ENCODE measurements around the gene TEAD3. TPM values are rescaled to one million over a fixed set of nuclear protein-coding genes. Genes with fewer than 3 reads are reported as not detected.

Gene TEAD3
- total RNA-seq, 1 donor, result 11.2 TPM

GRCh38 chr6:35454391-35455110, 42.3 kb downstream of the TEAD3 start:
- peak overlapping the region; percentile 46 for H2AFZ ChIP-seq (ENCODE audit: low read length)
- H4K20me1 ChIP-seq (ENCODE audit: insufficient read depth, low read length), result no peaks in the 10 kb centered on the region
- H3K27me3 ChIP-seq (ENCODE audit: insufficient read depth, low read length), result peaks cover 4% of the 10 kb centered on the region
- H3K27ac ChIP-seq (ENCODE audit: low read depth, low read length), result no peak overlapping the region
- no peak overlapping the region for H3K4me3 ChIP-seq (ENCODE audit: insufficient read depth, low read length)
- peak overlapping the region; percentile 92 for H3K4me2 ChIP-seq (ENCODE audit: insufficient read depth, low read length)
- no peak for TF ChIP-seq CTCF (IDR thresholded peaks at IDR 0.05; ENCODE audit: extremely low read depth, low read depth, low read length)
- H3K36me3 ChIP-seq (ENCODE audit: insufficient read depth, low read length), result peaks cover 10% of the 10 kb centered on the region
- peak; percentile 91 for DNase-seq (ENCODE audit: insufficient read length, low spot score, missing footprints)
- no peaks in the 10 kb centered on the region for H3K9me3 ChIP-seq (ENCODE audit: low read depth, low read length)
- peaks cover 9% of the 10 kb centered on the region for H3K79me2 ChIP-seq (ENCODE audit: insufficient read depth, low read length)
- H3K4me1 ChIP-seq (ENCODE audit: insufficient read depth, low read length), result peaks cover 26% of the 10 kb centered on the region

- peak overlapping the region; percentile 85 for H3K4me3 ChIP-seq (ENCODE audit: insufficient read depth, low read length)
- no peak for TF ChIP-seq CTCF (IDR thresholded peaks at IDR 0.05; ENCODE audit: extremely low read depth, low read depth, low read length)
- peak overlapping the region; percentile 92 for H3K4me2 ChIP-seq (ENCODE audit: insufficient read depth, low read length)
- H3K79me2 ChIP-seq (ENCODE audit: insufficient read depth, low read length), result peaks cover 9% of the 10 kb centered on the region
- peaks cover 4% of the 10 kb centered on the region for H3K27me3 ChIP-seq (ENCODE audit: insufficient read depth, low read length)
- H3K9me3 ChIP-seq (ENCODE audit: low read depth, low read length), result no peaks in the 10 kb centered on the region
- no peak overlapping the region for H3K27ac ChIP-seq (ENCODE audit: low read depth, low read length)
- H3K4me1 ChIP-seq (ENCODE audit: insufficient read depth, low read length), result peaks cover 26% of the 10 kb centered on the region
- peak overlapping the region; percentile 90 for H2AFZ ChIP-seq (ENCODE audit: low read length)
- H3K36me3 ChIP-seq (ENCODE audit: insufficient read depth, low read length), result peaks cover 3% of the 10 kb centered on the region
- no peaks in the 10 kb centered on the region for H4K20me1 ChIP-seq (ENCODE audit: insufficient read depth, low read length)
- peak; percentile 66 for DNase-seq (ENCODE audit: insufficient read length, low spot score, missing footprints)
Measured at GRCh38 chr6:35453236-35453635, 43.6 kb downstream of the TEAD3 start.

- DNase-seq (ENCODE audit: insufficient read length, low spot score, missing footprints), result peak; percentile 98
- H3K27ac ChIP-seq (ENCODE audit: low read depth, low read length), result no peak within 1 kb of the TSS
- H4K20me1 ChIP-seq (ENCODE audit: insufficient read depth, low read length), result no peaks in the 10 kb centered on the region
- peaks cover 9% of the 10 kb centered on the region for H3K79me2 ChIP-seq (ENCODE audit: insufficient read depth, low read length)
- H3K4me2 ChIP-seq (ENCODE audit: insufficient read depth, low read length), result peak within 1 kb of the TSS; percentile 92
- peak within 1 kb of the TSS; percentile 85 for H3K4me3 ChIP-seq (ENCODE audit: insufficient read depth, low read length)
- peaks cover 3% of the 10 kb centered on the region for H3K36me3 ChIP-seq (ENCODE audit: insufficient read depth, low read length)
- no peaks in the 10 kb centered on the region for H3K9me3 ChIP-seq (ENCODE audit: low read depth, low read length)
- H3K4me1 ChIP-seq (ENCODE audit: insufficient read depth, low read length), result peaks cover 26% of the 10 kb centered on the region
- peak within 1 kb of the TSS; percentile 90 for H2AFZ ChIP-seq (ENCODE audit: low read length)
- H3K27me3 ChIP-seq (ENCODE audit: insufficient read depth, low read length), result peaks cover 4% of the 10 kb centered on the region
- no peak for TF ChIP-seq CTCF (IDR thresholded peaks at IDR 0.05; ENCODE audit: extremely low read depth, low read depth, low read length)
Measured at GRCh38 chr6:35452183-35453090, 44.4 kb downstream of the TEAD3 start, which contains the start of gene FANCE. FANCE (plus strand) TSS chr6:35452338; CDS start chr6:35452546, 208 bp downstream.

Data from osteoblast (primary cell).